ENCODE data around the gene BEX2. TPM values are rescaled to one million over a fixed set of nuclear protein-coding genes. Genes with fewer than 3 reads are reported as not detected.

The BEX2 gene
- total RNA-seq, 1 donor from 2014 or later, result 12.6 TPM

Other genes with a start within 250 kb of the BEX2 start
- gene BEX1, start 246.8 kb downstream of the BEX2 start, total RNA-seq, result 15.5 and 16.6 TPM in 2 replicates
- not detected in 2 replicates for gene NXF3, start 217.8 kb downstream of the BEX2 start, total RNA-seq
- gene BEX4, start 95.9 kb downstream of the BEX2 start, total RNA-seq, result 42.9 and 43.4 TPM in 2 replicates
- 62.2 and 68.4 TPM in 2 replicates for gene TCEAL8, start 55.8 kb downstream of the BEX2 start, total RNA-seq
- 0.36 TPM in 1 of 2 replicates, not detected in the other for gene TCEAL5, start 34.2 kb downstream of the BEX2 start, total RNA-seq
- 7.6 and 9.4 TPM in 2 replicates for gene TCEAL7, start 19.2 kb upstream of the BEX2 start, total RNA-seq
- 69.0 and 70.5 TPM in 2 replicates for gene TCEAL9, start 45.5 kb upstream of the BEX2 start, total RNA-seq
- gene BEX3, start 65.5 kb upstream of the BEX2 start, total RNA-seq, result 221 and 241 TPM in 2 replicates
- gene RAB40A, start 208.5 kb upstream of the BEX2 start, total RNA-seq, result 0.07 TPM in 1 of 2 replicates, not detected in the other